NCI-H748 (cell line): ENCODE results near the gene PLA2G6.

Source experiments
- DNase-seq: peaks from one replicate; lab custom pipeline; 2025; ENCODE audit not compliant: unreplicated experiment; lab: John Stamatoyannopoulos, UW

PLA2G6 gene

GRCh38 chr22:38073150-38074130 is 108.2 kb downstream of the PLA2G6 start:
- no peak for DNase-seq

- no peak for DNase-seq
Measured at GRCh38 chr22:38072322-38073149, 109.1 kb downstream of the PLA2G6 start.

GRCh38 chr22:38071421-38072321 is 110.0 kb downstream of the PLA2G6 start:
- DNase-seq, result no peak

GRCh38 chr22:38070250-38070921 is 111.2 kb downstream of the PLA2G6 start:
- no peak for DNase-seq

- no peak for DNase-seq
Measured at GRCh38 chr22:38069372-38070249, 112.0 kb downstream of the PLA2G6 start.

- DNase-seq, result no peak
Measured at GRCh38 chr22:38068641-38069371, 112.8 kb downstream of the PLA2G6 start.

GRCh38 chr22:38067761-38068360 is 113.8 kb downstream of the PLA2G6 start:
- DNase-seq, result no peak

GRCh38 chr22:38067028-38067415 is 114.6 kb downstream of the PLA2G6 start:
- no peak for DNase-seq

GRCh38 chr22:38066381-38067027 is 115.1 kb downstream of the PLA2G6 start:
- DNase-seq, result no peak

GRCh38 chr22:38065539-38065938 is 116.1 kb downstream of the PLA2G6 start:
- DNase-seq, result no peak

GRCh38 chr22:38062791-38063190 is 118.8 kb downstream of the PLA2G6 start:
- no peak for DNase-seq
